GM18951 (cell line): Measurements from ENCODE around the gene LRRC7.

Source experiments
- POLR2A ChIP-seq: IDR thresholded peaks from 4 replicates; pipeline ENCODE4 v1.6.1; 2011; ENCODE audit warnings: mild to moderate bottlenecking; ENCODE audit not compliant: insufficient read length, insufficient read depth; ENCODE audit errors: extremely low read depth
- in situ Hi-C: fragments of 300-500 bp; cut with MboI; formaldehyde crosslinking; loops from one replicate; pipeline ENCODE4 v1.12.0; 2022; ENCODE audit warnings: low sequenced_read_pairs, mixed read lengths, inconsistent platforms; ENCODE audit not compliant: unreplicated experiment

Gene LRRC7

DNA sequence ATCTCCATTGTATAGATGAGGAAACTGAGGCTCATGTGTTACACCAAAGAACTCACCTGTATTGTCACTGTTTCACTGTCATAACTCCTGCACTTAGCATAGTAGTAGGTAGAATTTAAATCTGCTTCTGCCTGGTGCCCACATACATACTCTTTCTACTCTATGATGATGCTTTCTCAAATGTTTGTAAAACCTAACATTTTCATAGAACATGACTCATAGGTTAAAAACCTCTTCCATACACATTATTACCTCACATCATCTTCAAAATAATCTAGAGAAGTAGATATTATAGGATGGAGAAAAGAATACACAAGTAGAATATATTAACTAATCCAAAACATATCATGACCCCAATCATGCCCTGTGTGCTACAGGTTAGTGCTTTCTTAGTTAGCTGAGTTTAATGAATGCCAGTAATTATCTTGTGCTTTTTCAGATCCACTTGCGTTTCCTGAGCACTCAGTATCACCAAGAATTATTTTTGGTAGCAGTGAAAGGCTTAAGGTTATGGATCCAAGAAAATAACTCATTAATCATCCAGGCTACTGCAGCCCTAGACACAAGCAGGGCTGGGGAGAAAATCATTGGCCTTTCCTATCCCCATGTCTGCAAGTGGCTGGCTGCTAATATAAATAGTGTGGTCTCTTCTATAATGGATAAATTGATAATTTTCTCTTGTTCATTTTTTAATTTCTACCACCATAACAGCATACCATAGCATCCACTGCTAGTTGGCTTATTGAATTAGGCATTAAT, 480.8 kb downstream of the LRRC7 start:
- in situ Hi-C loops: no loop called here
- TF ChIP-seq POLR2A: no peak

DNA sequence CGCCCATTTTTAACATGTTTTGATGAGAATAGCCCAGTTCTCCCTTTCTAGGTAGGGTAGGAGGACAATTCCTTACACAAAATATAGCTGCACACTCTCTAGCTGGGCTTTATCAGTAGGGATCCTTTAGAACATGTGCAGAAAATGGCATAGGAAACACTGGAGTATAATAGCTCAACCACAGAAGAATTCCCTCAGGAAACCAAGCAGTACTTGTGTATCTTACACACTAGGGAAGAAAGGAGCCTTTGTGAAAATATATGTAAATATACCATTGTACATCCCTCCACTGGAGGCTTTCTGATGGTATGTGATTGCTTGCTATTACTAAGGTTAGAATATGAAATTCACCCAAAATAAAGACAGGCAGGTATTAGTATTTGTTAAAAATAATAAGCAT, 484.2 kb downstream of the LRRC7 start:
- TF ChIP-seq POLR2A: no peak
- in situ Hi-C loops: no loop called here

DNA sequence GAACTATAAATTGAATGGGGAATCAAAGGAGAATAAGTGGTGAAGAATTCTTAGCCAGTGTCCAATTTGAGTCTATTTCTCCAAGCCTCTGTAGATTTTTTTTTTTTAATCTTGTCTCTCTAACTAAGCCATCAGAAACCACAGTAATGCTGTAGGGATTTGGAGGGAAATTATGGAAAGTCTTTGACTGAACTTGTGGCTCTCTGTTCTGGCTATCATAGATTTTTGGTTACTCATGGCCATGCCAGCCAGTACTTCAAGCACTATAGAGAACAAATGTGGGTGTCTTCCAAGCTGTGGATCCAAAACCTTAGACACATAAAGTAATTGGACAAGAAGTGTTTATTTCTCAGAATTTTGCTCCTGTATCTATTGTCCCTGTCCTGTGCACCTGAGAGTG, 489.8 kb downstream of the LRRC7 start:
- in situ Hi-C loops: no loop called here
- no peak for TF ChIP-seq POLR2A

DNA sequence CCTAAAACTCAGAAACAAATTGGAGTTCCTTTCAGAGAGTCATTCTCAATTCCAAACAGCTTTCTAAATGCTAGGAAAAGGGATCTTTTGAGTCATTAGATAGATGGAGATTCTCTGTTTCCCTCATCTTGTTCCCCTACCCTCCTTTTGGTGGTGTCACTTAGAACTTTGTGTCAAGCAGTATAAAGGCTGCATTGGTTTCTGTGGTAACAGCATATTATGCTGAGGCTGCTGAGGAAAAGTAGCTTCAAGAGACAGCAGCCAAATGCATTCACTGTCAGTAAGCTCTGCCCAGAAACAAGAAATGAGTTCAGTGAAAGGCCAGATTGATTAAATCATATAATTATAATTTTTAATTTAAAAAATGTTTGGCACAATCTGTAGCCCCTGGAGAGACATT, 493.5 kb downstream of the LRRC7 start:
- in situ Hi-C loops: no loop called here
- TF ChIP-seq POLR2A: no peak

DNA sequence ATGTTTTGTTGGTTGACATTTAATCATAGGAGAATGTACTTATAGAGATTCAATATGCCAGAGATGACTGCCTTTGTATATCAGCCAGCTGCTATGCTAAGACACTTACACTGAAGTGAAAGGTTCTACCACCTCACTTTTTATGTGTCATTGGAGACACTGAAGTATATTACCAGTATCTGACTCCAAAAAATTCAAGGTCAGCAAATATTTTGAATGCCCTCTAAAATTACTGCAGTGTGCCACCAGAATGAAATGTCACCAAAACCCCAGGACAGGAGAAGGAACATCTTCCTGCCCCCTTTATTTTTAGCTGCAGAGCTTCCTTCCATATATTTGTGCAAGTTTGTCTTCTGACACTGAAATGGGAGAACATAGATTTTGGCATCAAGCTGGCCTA, 496.1 kb downstream of the LRRC7 start:
- in situ Hi-C loops: no loop called here
- TF ChIP-seq POLR2A: no peak

DNA sequence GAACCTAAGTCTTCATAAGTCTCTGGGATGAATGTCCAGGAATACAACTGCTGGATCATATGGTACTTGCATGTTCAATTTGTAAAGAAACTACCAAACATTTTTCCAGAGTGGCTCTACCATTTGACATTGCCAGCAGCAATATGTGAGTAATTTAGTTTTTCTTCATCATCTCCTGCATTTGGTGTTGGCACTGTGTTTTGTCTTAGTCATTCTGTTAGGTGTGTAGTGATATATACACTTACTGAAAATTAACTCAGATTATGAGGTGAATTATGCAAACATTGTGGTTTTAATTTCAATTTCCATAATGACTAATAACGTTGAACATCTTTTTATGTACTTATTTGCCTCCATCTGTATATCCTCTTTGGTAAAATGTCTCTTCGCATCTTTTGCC, 499.0 kb downstream of the LRRC7 start:
- in situ Hi-C loops: no loop called here
- no peak for TF ChIP-seq POLR2A

DNA sequence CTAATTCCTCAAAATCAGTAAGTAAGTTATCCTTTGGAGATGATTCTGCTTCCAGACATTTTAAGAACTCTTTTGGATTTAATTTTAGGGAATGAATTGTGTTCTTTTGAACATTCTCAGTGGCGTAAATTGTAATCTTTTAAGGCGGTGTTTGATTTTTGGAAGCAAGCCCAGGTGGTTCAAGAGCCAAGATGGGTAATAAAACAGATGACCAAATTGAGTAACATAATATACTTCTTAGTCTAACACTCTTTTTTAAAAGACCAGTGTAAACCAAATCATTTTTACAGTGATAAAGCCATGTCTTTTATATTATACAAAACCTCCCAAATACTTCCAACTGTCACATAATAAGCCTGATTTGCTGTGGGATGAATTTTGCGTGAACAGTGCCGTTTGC, 503.9 kb downstream of the LRRC7 start:
- in situ Hi-C loops: no loop called here
- TF ChIP-seq POLR2A: no peak

DNA sequence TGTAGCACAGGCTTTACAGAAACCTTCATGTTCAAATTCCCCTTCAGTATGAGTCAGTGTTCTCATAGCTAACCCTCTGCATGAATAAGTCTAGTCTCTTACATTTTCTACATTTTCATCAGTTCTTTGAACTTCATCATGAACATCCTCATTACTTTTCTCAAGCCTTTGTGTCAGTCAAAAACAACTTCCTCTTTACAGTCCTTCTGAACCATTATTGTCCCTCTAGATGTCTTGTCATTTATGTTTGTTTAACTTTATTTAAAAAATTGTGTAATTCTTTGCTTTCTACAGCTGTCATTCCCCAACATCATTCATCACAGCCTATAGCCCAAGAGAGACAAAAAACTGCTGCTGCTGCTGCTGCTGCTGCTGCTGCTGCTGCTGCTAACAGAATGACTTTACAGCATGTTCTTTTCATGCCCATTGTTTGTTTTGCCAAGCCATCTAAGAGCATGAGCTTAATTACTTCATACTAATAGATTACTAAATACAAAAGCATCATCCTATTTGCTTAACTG, 504.6 kb downstream of the LRRC7 start:
- in situ Hi-C loops: no loop called here
- TF ChIP-seq POLR2A: no peak

DNA sequence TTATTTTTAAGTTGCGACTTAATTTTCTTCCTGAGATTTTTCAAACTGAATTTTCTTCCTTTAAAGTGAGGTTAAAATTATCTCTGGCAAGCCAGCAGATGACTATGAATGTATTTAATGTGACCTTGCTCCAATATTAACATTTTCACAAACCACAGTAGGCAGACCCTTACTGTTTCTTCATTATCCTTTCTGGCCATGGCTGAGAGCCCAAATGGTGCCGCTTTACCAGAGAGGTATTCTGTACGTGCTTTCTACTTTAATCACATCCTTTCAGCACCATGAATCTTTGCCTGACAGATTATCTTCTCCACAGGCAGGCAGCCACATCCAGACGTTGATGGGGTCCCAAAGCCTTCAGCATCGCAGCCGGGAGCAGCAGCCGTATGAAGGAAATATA, 508.0 kb downstream of the LRRC7 start:
- no peak for TF ChIP-seq POLR2A
- in situ Hi-C loops: no loop called here

DNA sequence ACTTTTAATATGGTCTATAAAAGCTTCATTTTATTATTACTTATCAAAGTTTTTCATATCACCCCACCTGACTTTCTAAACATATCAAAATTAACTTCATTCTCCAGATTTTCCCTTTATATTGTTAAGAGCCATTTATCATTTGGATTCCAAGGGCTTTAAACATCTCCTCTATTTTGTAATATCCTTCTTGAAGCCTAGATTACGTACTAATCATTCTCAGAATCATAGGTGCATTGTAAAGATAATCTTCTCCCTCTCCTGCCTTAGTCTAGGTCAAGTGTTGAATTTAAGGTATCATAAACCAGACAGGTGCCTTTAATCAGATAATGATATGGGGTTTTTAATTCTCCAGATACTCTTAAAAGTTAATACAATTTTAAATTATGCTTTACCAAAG, 509.3 kb downstream of the LRRC7 start:
- in situ Hi-C loops: no loop called here
- TF ChIP-seq POLR2A: no peak

DNA sequence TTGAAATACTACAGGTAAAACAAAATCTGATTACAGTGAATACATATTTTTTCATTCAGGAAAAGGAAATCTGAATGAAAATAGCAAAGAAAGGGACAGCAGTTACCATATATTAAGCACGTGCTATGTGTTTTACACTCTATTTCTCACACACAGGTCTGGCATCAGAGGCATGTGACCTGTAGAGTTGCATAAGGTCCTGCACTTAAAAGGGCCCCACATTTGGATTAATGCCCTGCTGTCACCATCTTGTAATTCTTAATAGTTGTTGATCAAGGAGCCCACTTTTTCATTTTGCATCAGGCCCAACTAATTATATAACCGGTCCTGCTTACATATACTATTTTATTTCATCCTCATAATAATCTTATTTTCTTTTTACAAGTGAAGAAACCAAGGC, 511.8 kb downstream of the LRRC7 start:
- in situ Hi-C loops: no loop called here
- no peak for TF ChIP-seq POLR2A

DNA sequence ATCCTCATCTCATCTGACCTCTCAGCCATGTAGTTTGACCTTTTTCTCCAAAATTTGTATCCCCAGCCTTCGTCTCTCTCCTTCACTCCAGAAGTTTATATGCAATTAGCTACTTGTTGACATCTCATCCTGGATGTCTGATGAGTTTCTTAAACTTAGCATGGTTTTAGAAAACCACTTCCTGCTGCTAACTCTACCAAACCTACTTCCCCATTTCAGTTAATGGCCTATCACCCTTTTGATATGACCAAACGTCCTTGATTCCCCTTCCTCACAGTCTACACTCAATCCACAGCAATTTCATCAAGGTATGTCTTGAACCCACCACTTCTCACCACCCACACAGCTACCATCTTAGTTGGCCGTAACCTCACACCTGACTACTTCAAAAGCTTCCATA, 515.8 kb downstream of the LRRC7 start:
- no peak for TF ChIP-seq POLR2A
- in situ Hi-C loops: no loop called here

DNA sequence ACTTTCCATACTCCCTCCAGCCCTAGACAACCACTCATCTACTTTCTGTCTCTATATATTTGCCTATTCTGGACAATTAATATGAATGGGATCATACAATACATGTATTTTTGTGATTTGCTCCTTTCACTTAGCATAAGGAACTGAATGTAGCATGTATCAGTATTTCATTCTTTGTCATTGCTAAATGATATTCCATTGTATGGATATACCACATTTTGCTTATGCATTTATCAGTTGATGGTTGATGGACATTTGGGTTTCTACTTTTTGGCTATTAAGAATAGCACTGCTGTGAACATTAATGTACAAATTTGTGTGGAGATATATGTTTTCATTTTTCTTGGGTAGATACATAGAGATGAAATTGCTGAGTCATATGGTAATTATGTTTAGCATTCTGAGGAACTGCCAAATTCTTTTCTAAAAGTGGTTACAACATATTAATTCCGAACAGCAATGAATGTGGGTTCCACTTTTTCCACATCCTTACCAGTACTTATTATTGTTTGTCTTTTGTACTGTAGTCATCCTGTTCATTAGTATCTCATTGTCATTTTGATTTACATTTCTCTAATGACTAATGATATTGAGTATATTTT, 516.7 kb downstream of the LRRC7 start:
- in situ Hi-C loops: no loop called here
- TF ChIP-seq POLR2A: no peak

DNA sequence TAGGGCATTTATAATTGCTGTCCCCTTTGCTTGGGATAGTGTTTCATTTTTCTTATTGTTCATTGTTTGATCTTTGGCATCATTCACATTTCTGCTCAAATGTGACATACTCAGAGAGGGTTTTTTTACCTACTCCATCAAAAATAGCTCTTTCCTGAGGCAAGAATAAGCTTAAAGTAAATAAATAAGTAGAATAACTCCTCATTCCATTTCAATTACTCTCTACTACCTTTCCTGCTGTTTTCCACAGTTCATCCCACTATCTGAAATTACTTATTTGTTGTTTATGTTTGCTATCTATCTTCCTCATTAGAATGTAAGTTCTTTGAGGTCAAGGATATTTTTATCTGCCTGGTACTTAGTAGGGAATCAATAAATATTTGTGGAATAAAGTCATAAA, 517.8 kb downstream of the LRRC7 start:
- TF ChIP-seq POLR2A: no peak

DNA sequence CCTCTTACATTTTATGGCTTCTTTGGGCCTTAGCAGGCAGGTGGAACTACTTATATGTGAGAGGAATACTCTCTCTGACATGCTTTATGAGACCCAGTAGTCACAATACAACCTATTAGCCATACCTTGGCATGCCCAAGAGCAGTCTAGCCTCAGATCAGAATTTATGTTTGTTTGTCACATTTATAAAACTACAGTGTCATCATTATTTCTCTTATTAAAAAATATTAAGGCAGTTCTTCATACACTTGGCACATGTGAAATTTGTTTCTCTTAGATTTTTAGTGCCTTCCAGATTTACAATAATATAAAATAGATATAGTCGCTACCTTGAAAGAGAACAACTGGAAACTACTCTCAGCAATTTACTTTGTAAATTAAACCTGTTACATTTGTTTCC, 519.2 kb downstream of the LRRC7 start:
- TF ChIP-seq POLR2A: no peak
- in situ Hi-C loops: no loop called here

More for the DNA sequence above, 517.8 kb downstream of the LRRC7 start:
- in situ Hi-C loops: no loop called here

DNA sequence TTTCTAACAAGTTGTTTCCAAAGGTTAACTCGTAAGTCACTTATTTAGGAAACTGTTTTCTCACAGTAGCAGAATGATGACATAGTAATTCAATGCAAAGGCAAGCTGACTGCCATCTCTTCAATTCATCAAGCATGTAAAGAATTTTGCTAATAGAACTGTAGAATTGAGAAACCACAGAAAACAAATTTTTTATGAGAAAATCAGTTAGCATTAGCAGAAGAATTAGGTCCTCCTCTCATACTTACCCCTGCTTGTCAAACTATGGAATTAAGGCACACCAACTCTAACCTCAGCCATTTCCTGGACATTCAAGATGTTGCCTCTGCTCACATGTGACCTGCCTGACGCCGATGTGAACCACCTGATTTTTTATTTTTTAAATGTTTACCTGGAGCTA, 522.4 kb downstream of the LRRC7 start:
- in situ Hi-C loops: no loop called here
- no peak for TF ChIP-seq POLR2A
